ENCODE measurements around the gene NTN5. TPM values are rescaled to one million over a fixed set of nuclear protein-coding genes. Genes with fewer than 3 reads are reported as not detected.

Gene NTN5
- total and polyA plus RNA-seq, 2 of the 4 experiments (the other 2 are of a cell fraction): 0.19 TPM; not detected in 1

DNA sequence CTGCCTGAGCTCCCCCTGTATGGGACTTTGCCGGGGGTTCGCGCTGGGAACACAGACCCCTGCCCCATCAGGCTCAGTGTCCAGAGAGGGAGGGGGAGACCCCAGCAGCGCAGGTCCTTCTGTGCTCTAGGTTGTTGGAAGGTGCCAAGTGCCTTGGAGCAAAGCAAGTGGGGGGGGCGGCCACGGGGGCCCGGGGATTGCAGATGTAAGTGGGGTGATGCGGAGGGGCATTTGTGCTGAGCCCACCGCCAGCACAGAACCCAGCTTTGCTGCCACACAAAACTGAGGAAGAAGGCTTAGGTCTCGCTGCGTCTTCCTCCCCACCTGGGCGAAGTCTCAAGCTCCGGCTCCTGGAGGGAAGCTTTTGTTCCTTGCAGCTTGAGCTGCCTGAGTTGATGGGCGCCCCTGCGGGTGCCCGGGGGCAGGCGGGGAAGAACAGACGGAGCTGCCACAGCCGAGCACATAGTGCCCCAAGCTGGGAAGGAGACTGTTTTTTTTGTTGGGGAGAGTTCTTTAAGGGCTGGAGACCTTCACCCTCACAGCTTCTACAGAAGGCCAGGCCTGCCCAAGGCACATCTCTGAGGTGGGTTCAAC is 1.5 kb upstream of the NTN5 start:
- Histone ChIP-seq H2BK20ac (ENCODE audit: low read depth, low read length) (no peak overlapping the region), H3K27ac (ENCODE audit: insufficient read depth, low read length) (no peak overlapping the region), H3K56ac (ENCODE audit: extremely low read depth, insufficient read depth, low read length) (no peak overlapping the region), H3K9ac (ENCODE audit: low read depth, low read length) (no peak overlapping the region), H2BK15ac (ENCODE audit: low read depth, low read length) (no peak overlapping the region), H3K14ac (replicated peaks; ENCODE audit: low read depth, low read length) (no peak overlapping the region), H3K9me3 (ENCODE audit: control insufficient read depth, insufficient read depth, low read length) (no peaks in the 10 kb centered on the region), H2AFZ (replicated peaks; ENCODE audit: low read length, poor library complexity) (no peak overlapping the region), H2BK5ac (ENCODE audit: low read depth, low read length, poor library complexity, severe bottlenecking) (no peak overlapping the region), H3K4ac (ENCODE audit: low read depth, low read length) (no peak overlapping the region), H4K91ac (ENCODE audit: insufficient read depth, low read depth, low read length) (no peak overlapping the region), H3K4me3 (ENCODE audit: insufficient read depth, low read depth, low read length) (no peak overlapping the region), H4K5ac (ENCODE audit: low read depth, low read length) (no peak overlapping the region), H2BK120ac (ENCODE audit: low read depth, low read length) (no peak overlapping the region), H3K79me1 (ENCODE audit: low read depth in 1 of 2, low read length in 2 of 2) (no peaks in the 10 kb centered on the region), H2AK9ac (replicated peaks; ENCODE audit: low read depth, low read length, poor library complexity) (no peak overlapping the region), H3K9me1 (ENCODE audit: insufficient read depth, low read length) (no peaks in the 10 kb centered on the region), H3K27me3 (ENCODE audit: control insufficient read depth, insufficient read depth, low read length) (peaks cover 9% of the 10 kb centered on the region; the same call in 1 of the 2 replicates), H3K18ac (ENCODE audit: low read depth, low read length) (no peak overlapping the region), H3K23ac (ENCODE audit: low read depth, low read length) (no peak overlapping the region), H4K20me1 (ENCODE audit: insufficient read depth, low read length) (no peaks in the 10 kb centered on the region), H4K8ac (ENCODE audit: low read depth in 2 of 2, low read length in 2 of 2) (no peak overlapping the region), H3K36me3 (ENCODE audit: control insufficient read depth, insufficient read depth, low read length) (no peaks in the 10 kb centered on the region), H3K4me1 (ENCODE audit: control insufficient read depth, insufficient read depth, low read length) (no peaks in the 10 kb centered on the region), H3K4me2 (ENCODE audit: low read depth, low read length) (no peak overlapping the region), H2AK5ac (ENCODE audit: low read depth, low read length) (no peak overlapping the region)
- POLR2A ChIA-PET (ENCODE audit: unreplicated experiment): no interaction called here
- TF ChIP-seq BHLHE40 (IDR thresholded peaks at IDR 0.05; ENCODE audit: low read depth, low read length): no peak
- TF ChIP-seq CHD1 (IDR thresholded peaks at IDR 0.05; ENCODE audit: low read depth, low read length): no peak
- TF ChIP-seq MXI1 (IDR thresholded peaks at IDR 0.05; ENCODE audit: borderline replicate concordance, low read depth, low read length): no peak
- TF ChIP-seq POLR2A (IDR thresholded peaks at IDR 0.05; ENCODE audit: low read depth, low read length): no peak
- no peak for TF ChIP-seq RCOR1 (IDR thresholded peaks at IDR 0.05; ENCODE audit: insufficient replicate concordance, low read length)
- no peak for TF ChIP-seq SMC3 (IDR thresholded peaks at IDR 0.05; ENCODE audit: low read depth, low read length)
- intact Hi-C loops (cut with micrococcal nuclease) (loop anchor here (2.0 kb wide), 1 partner anchor 40 kb away; no protein-coding TSS in a partner anchor), in situ Hi-C loops (cut with MboI; ENCODE audit: low sequenced_read_pairs) (no loop called here), dilution Hi-C loops (cut with HindIII; ENCODE audit: low sequenced_read_pairs, unreplicated experiment) (no loop called here)
- 81% methylated on average over 3 of the region's 19 CpGs; no CpG with 5 or more reads in 1 of the 2 experiments for WGBS, 2 experiments (ENCODE audit: extremely low coverage in 2 of 2, insufficient read length in 1 of 2)
- CTCF ChIA-PET: no interaction called here
- ATAC-seq (ENCODE audit: low read depth) (no peak), DNase-seq (no peak)
- no TSS peak for BruUV-seq (replicated peaks)

All from IMR-90 (cell line).